Uterus (tissue), 4 donors: Measurements from ENCODE around the gene PSEN1. TPM values are rescaled to one million over a fixed set of nuclear protein-coding genes. Genes with fewer than 3 reads are reported as not detected.

ENCODE experiments used
- DNase-seq, 2 donors: peaks; one replicate each; pipeline ENCODE4 v3.0.0-alpha.2; 2019 to 2020
- H3K27ac ChIP-seq, 2 donors: fragments of 200-600 bp; sonication (generic); 1 replicate in 1 of 2; 2 replicates in 1 of 2; pipeline ENCODE4 v1.5.1; 2016 to 2018
- H3K27me3 ChIP-seq, 2 donors: fragments of 200-600 bp; sonication (generic); one replicate each; pipeline ENCODE4 v1.5.1; 2018 to 2019; ENCODE audit warnings: control low read depth in 1 of 2
- H3K36me3 ChIP-seq, 2 donors: fragments of 200-600 bp; sonication (generic); one replicate each; pipeline ENCODE4 v1.5.1; 2019; ENCODE audit warnings: control low read depth in 1 of 2
- H3K4me1 ChIP-seq, 2 donors: fragments of 200-600 bp; sonication (generic); one replicate each; pipeline ENCODE4 v1.5.1; 2018 to 2019; ENCODE audit warnings: control low read depth in 1 of 2
- H3K4me3 ChIP-seq, 2 donors: fragments of 200-600 bp; sonication (generic); 1 replicate in 1 of 2; 2 replicates in 1 of 2; pipeline ENCODE4 v1.5.1; 2018 to 2019; ENCODE audit warnings: mild to moderate bottlenecking in 1 of 2
- H3K9me3 ChIP-seq, 2 donors: fragments of 200-600 bp; sonication (generic); one replicate each; pipeline ENCODE4 v1.5.1; 2019; ENCODE audit warnings: control low read depth in 1 of 2
- CTCF ChIP-seq, 4 experiments: fragments of 200-600 bp in 2 of 4; fragments of 450-650 bp in 2 of 4; sonication (generic) in 2 of 4; IDR thresholded peaks; one replicate each; pipeline ENCODE4 v1.5.1; 2016 to 2019; ENCODE audit warnings: antibody characterized with exemption in 4 of 4, mild to moderate bottlenecking in 2 of 4, moderate library complexity in 1 of 4
- POLR2A ChIP-seq, 2 donors: fragments of 450-650 bp; IDR thresholded peaks; one replicate each; pipeline ENCODE4 v1.6.1; 2016; ENCODE audit warnings: antibody characterized with exemption in 2 of 2, mild to moderate bottlenecking in 1 of 2, moderate library complexity in 1 of 2
- intact Hi-C: fragments of 100-400 bp; cut with DNase I; formaldehyde crosslinking; loops from one replicate; pipeline ENCODE4 v1.15.1; 2023; ENCODE audit warnings: low total_unique reads
- total RNA-seq, 4 donors: library from RNA; depleted of rRNA in 3 of 4; stranded (reverse); fragments of >200 nt in 3 of 4; gene quantifications; one replicate each; pipeline versions ENCODE4 v1.1.0 to v1.2.4, GENCODE V29; 2014 to 2023
- donor health status: DM: yes; HTN: yes; CAD: no.

Gene PSEN1
- total RNA-seq, 4 donors from 2014 or later: 38.8 to 129 (median 67.8) TPM

GRCh38 chr14:73252491-73253322, 116.4 kb downstream of the PSEN1 start:
- H3K9me3 ChIP-seq: no peaks in the 10 kb centered on the region
- intact Hi-C loops: no loop called here
- H3K27ac ChIP-seq: no peak overlapping the region
- H3K4me3 ChIP-seq: no peak overlapping the region
- H3K4me1 ChIP-seq: no peaks in the 10 kb centered on the region
- no peaks in the 10 kb centered on the region for H3K27me3 ChIP-seq
- TF ChIP-seq CTCF (IDR thresholded peaks at IDR 0.05): no peak
- H3K36me3 ChIP-seq: no peaks in the 10 kb centered on the region
- no peak for DNase-seq

GRCh38 chr14:73253323-73253610, 117.0 kb downstream of the PSEN1 start:
- DNase-seq: no peak
- TF ChIP-seq CTCF (IDR thresholded peaks at IDR 0.05) (no peak), POLR2A (IDR thresholded peaks at IDR 0.05) (no peak)
- H3K36me3 ChIP-seq: no peaks in the 10 kb centered on the region

DNA sequence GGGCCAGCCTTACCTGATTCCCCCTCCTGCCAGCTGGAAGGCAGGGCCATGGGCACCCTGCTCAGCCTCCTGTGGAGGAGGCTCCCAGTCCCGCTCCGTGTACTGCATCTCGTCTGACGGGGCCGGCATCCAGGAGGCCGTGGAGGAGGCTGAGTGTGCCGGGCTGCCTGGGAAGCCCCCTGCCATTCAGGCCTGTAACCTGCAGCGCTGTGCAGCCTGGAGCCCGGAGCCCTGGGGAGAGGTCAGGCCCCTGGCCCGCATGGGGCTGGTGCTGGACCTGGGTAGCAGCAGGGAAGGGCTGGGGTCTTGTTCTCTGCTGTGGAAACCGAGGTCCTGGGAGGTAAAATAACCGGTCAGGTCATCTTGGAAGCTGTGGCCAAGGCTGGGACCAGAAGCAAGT, 117.4 kb downstream of the PSEN1 start:
- no peak for DNase-seq
- Histone ChIP-seq H3K27ac (no peak overlapping the region), H3K27me3 (no peaks in the 10 kb centered on the region), H3K9me3 (no peaks in the 10 kb centered on the region), H3K4me1 (no peaks in the 10 kb centered on the region), H3K4me3 (no peak overlapping the region), H3K36me3 (no peaks in the 10 kb centered on the region)
- no peak for TF ChIP-seq CTCF (IDR thresholded peaks at IDR 0.05)
- TF ChIP-seq POLR2A (IDR thresholded peaks at IDR 0.05): no peak
- intact Hi-C loops: no loop called here

More at GRCh38 chr14:73253323-73253610, 117.0 kb downstream of the PSEN1 start:
- no peaks in the 10 kb centered on the region for H3K4me1 ChIP-seq
- no peaks in the 10 kb centered on the region for H3K9me3 ChIP-seq
- no peak overlapping the region for H3K4me3 ChIP-seq
- no peaks in the 10 kb centered on the region for H3K27me3 ChIP-seq
- no peak overlapping the region for H3K27ac ChIP-seq
- intact Hi-C loops: no loop called here

DNA sequence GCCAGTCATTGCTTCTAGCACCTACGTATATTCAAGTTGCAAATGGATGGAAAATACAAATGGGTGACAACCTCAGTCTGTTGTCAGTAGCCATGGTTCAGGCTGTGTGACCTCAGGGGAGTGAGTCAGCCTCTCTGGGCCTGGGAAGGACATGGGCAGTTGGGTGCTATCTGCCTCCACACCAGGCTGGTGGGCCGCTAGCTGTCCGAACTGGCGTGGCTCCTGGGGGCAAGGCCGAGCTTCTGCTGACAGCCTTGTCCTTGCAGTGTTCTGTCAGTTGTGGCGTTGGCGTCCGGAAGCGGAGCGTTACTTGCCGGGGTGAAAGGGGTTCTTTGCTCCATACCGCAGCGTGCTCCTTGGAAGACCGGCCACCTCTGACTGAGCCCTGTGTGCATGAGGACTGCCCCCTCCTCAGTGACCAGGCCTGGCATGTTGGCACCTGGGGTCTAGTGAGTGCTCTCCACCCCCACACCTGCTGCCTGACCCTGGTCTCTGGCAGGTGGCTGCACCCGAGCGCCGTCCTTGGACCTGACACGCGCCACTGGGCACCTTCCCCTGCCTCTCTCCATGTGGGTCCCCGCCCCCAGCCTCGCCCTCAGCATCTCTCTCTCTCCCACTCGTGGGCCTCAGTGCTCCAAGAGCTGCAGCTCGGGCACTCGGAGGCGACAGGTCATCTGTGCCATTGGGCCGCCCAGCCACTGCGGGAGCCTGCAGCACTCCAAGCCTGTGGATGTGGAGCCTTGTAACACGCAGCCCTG, 118.1 kb downstream of the PSEN1 start:
- no peaks in the 10 kb centered on the region for H3K36me3 ChIP-seq
- H3K27me3 ChIP-seq: no peaks in the 10 kb centered on the region
- DNase-seq: no peak
- no peak overlapping the region for H3K27ac ChIP-seq
- intact Hi-C loops: no loop called here
- H3K4me3 ChIP-seq: no peak overlapping the region
- TF ChIP-seq CTCF (IDR thresholded peaks at IDR 0.05) (no peak), POLR2A (IDR thresholded peaks at IDR 0.05) (no peak)
- no peaks in the 10 kb centered on the region for H3K9me3 ChIP-seq
- H3K4me1 ChIP-seq: no peaks in the 10 kb centered on the region

GRCh38 chr14:73255005-73255400, 118.7 kb downstream of the PSEN1 start:
- Histone ChIP-seq H3K36me3 (no peaks in the 10 kb centered on the region), H3K4me3 (no peak overlapping the region), H3K27me3 (no peaks in the 10 kb centered on the region), H3K4me1 (no peaks in the 10 kb centered on the region), H3K9me3 (no peaks in the 10 kb centered on the region), H3K27ac (no peak overlapping the region)
- intact Hi-C loops: no loop called here
- no peak for DNase-seq
- no peak for TF ChIP-seq POLR2A (IDR thresholded peaks at IDR 0.05)
- TF ChIP-seq CTCF (IDR thresholded peaks at IDR 0.05): no peak
